Neural progenitor cell (in vitro differentiated cells): ENCODE measurements around the gene CSE1L. TPM values are rescaled to one million over a fixed set of nuclear protein-coding genes. Genes with fewer than 3 reads are reported as not detected.

Experiments used
- DNase-seq: peaks from one replicate; pipeline ENCODE4 v3.0.0-alpha.2; 2016; ENCODE audit warnings: low spot score
- H2AFZ ChIP-seq: fragments of 200-600 bp; sonication (generic); replicated peaks from 2 replicates; pipeline ENCODE4 v1.6.1; 2016; ENCODE audit warnings: antibody characterized with exemption
- H3F3A ChIP-seq: fragments of 200-600 bp; sonication (generic); 2 replicates; pipeline ENCODE4 v1.6.1; 2016; ENCODE audit warnings: antibody characterized with exemption, low read depth
- H3K27ac ChIP-seq: fragments of 200-600 bp; sonication (generic); 2 replicates; pipeline ENCODE4 v1.5.1; 2016; ENCODE audit warnings: mild to moderate bottlenecking
- H3K27me3 ChIP-seq: fragments of 200-600 bp; sonication (generic); 2 replicates; pipeline ENCODE4 v1.6.1; 2016; ENCODE audit warnings: mild to moderate bottlenecking, moderate library complexity
- H3K36me3 ChIP-seq: fragments of 200-600 bp; sonication (generic); 2 replicates; pipeline ENCODE4 v1.5.1; 2016
- H3K4me1 ChIP-seq: fragments of 200-600 bp; sonication (generic); 2 replicates; pipeline ENCODE4 v1.6.1; 2016; ENCODE audit warnings: mixed run types
- H3K4me2 ChIP-seq: fragments of 200-600 bp; sonication (generic); 2 replicates; pipeline ENCODE4 v1.6.1; 2016
- H3K4me3 ChIP-seq: fragments of 200-600 bp; sonication (generic); 2 replicates; pipeline ENCODE4 v1.5.1; 2016
- H3K79me2 ChIP-seq: fragments of 200-600 bp; sonication (generic); 2 replicates; pipeline ENCODE4 v1.6.1; 2016; ENCODE audit warnings: low read depth
- H3K9ac ChIP-seq: fragments of 200-600 bp; sonication (generic); 2 replicates; pipeline ENCODE4 v1.6.1; 2016
- H3K9me3 ChIP-seq: fragments of 200-600 bp; sonication (generic); 2 replicates; pipeline ENCODE4 v1.5.1; 2016; ENCODE audit warnings: low read depth
- H4K20me1 ChIP-seq: fragments of 200-600 bp; sonication (generic); 2 replicates; pipeline ENCODE4 v1.6.1; 2016; ENCODE audit warnings: low read depth
- H3K27ac Mint-ChIP-seq: 3 replicates; pipeline ENCODE4 v1.8.0; 2021; ENCODE audit warnings: mixed read lengths
- H3K27me3 Mint-ChIP-seq: 2 replicates; pipeline ENCODE4 v1.8.0; 2022; ENCODE audit warnings: low read depth, mild to moderate bottlenecking, inconsistent platforms, moderate library complexity, mixed read lengths; ENCODE audit not compliant: insufficient read depth
- H3K36me3 Mint-ChIP-seq: 3 replicates; pipeline ENCODE4 v1.8.0; 2021; ENCODE audit warnings: mixed read lengths
- H3K4me1 Mint-ChIP-seq: 3 replicates; pipeline ENCODE4 v1.8.0; 2021; ENCODE audit warnings: mixed read lengths
- H3K4me3 Mint-ChIP-seq: 3 replicates; pipeline ENCODE4 v1.8.0; 2021; ENCODE audit warnings: mild to moderate bottlenecking, moderate library complexity, mixed read lengths
- H3K9me3 Mint-ChIP-seq: 3 replicates; pipeline ENCODE4 v1.8.0; 2020; ENCODE audit warnings: mixed read lengths
- CTCF ChIP-seq: fragments of 200-600 bp; sonication (generic); IDR thresholded peaks from 2 replicates; pipeline ENCODE4 v1.5.1; 2017; ENCODE audit warnings: antibody characterized with exemption, mild to moderate bottlenecking
- EZH2 ChIP-seq: fragments of 200-600 bp; sonication (generic); IDR thresholded peaks from 2 replicates; pipeline ENCODE4 v1.6.1; 2017; ENCODE audit warnings: antibody characterized with exemption, mild to moderate bottlenecking, moderate library complexity
- EZH2phosphoT487 ChIP-seq: fragments of 200-600 bp; sonication (generic); IDR thresholded peaks from 2 replicates; pipeline ENCODE4 v1.6.1; 2017; ENCODE audit warnings: antibody characterized with exemption
- total RNA-seq: library from RNA; depleted of rRNA; stranded (reverse); fragments of >200 nt; gene quantifications from 2 replicates; pipeline ENCODE4 v1.2.3, GENCODE V29; 2015; ENCODE audit warnings: low replicate concordance

Gene CSE1L
- total RNA-seq, 1 donor from 2014 or later, result 348 TPM

- no peak overlapping the region for H3K27ac ChIP-seq
- no peak overlapping the region for H3K4me2 ChIP-seq
- no peaks in the 10 kb centered on the region for H3K36me3 ChIP-seq
- H2AFZ ChIP-seq, result no peak overlapping the region
- DNase-seq, result no peak
- Mint-ChIP-seq H3K27ac (peak overlapping the region; percentile 39), H3K9me3 (no peaks in the 10 kb centered on the region), H3K27me3 (peaks cover 2% of the 10 kb centered on the region), H3K4me3 (no peak overlapping the region), H3K36me3 (peaks cover 29% of the 10 kb centered on the region), H3K4me1 (no peaks in the 10 kb centered on the region)
- H3K9me3 ChIP-seq, result no peaks in the 10 kb centered on the region
- no peak overlapping the region for H3K4me3 ChIP-seq
- TF ChIP-seq EZH2phosphoT487 (no peak), EZH2 (no peak), CTCF (no peak)
- no peaks in the 10 kb centered on the region for H3K27me3 ChIP-seq
- H3F3A ChIP-seq, result peaks cover 28% of the 10 kb centered on the region
- no peaks in the 10 kb centered on the region for H3K4me1 ChIP-seq
- no peaks in the 10 kb centered on the region for H4K20me1 ChIP-seq
- no peaks in the 10 kb centered on the region for H3K79me2 ChIP-seq
- no peak overlapping the region for H3K9ac ChIP-seq
These were observed 64.9 kb downstream of the CSE1L start for GRCh38 chr20:49110767-49111694.

GRCh38 chr20:49112596-49113274 lies 66.6 kb downstream of the CSE1L start:
- Histone ChIP-seq H3K9me3 (no peaks in the 10 kb centered on the region), H3K79me2 (no peaks in the 10 kb centered on the region), H3K27ac (peak overlapping the region; percentile 58), H3K4me3 (no peak overlapping the region), H3K36me3 (no peaks in the 10 kb centered on the region), H3K4me2 (no peak overlapping the region), H3F3A (peaks cover 16% of the 10 kb centered on the region), H3K27me3 (no peaks in the 10 kb centered on the region), H3K9ac (no peak overlapping the region), H2AFZ (no peak overlapping the region), H3K4me1 (no peaks in the 10 kb centered on the region), H4K20me1 (no peaks in the 10 kb centered on the region)
- H3K9me3 Mint-ChIP-seq, result no peaks in the 10 kb centered on the region
- H3K4me3 Mint-ChIP-seq, result no peak overlapping the region
- no peaks in the 10 kb centered on the region for H3K4me1 Mint-ChIP-seq
- peaks cover 38% of the 10 kb centered on the region for H3K36me3 Mint-ChIP-seq
- DNase-seq, result no peak
- TF ChIP-seq EZH2phosphoT487, result no peak
- no peak for TF ChIP-seq CTCF
- TF ChIP-seq EZH2, result no peak
- peaks cover 3% of the 10 kb centered on the region for H3K27me3 Mint-ChIP-seq
- peak overlapping the region; percentile 42 for H3K27ac Mint-ChIP-seq

- TF ChIP-seq EZH2phosphoT487 (no peak), EZH2 (no peak), CTCF (no peak)
- Histone ChIP-seq H2AFZ (no peak overlapping the region), H3K9me3 (no peaks in the 10 kb centered on the region), H3K4me2 (no peak overlapping the region), H3F3A (peaks cover 13% of the 10 kb centered on the region), H3K4me3 (no peak overlapping the region), H3K36me3 (no peaks in the 10 kb centered on the region), H4K20me1 (no peaks in the 10 kb centered on the region), H3K4me1 (no peaks in the 10 kb centered on the region), H3K27ac (no peak overlapping the region), H3K9ac (no peak overlapping the region), H3K27me3 (no peaks in the 10 kb centered on the region), H3K79me2 (no peaks in the 10 kb centered on the region)
- H3K9me3 Mint-ChIP-seq, result no peaks in the 10 kb centered on the region
- H3K4me3 Mint-ChIP-seq, result no peak overlapping the region
- H3K27me3 Mint-ChIP-seq, result peaks cover 3% of the 10 kb centered on the region
- H3K4me1 Mint-ChIP-seq, result no peaks in the 10 kb centered on the region
- H3K27ac Mint-ChIP-seq, result no peak overlapping the region
- H3K36me3 Mint-ChIP-seq, result peaks cover 38% of the 10 kb centered on the region
- DNase-seq, result no peak
These were observed 69.5 kb downstream of the CSE1L start for GRCh38 chr20:49115564-49115963.
